DMS79 (cell line): Measurements from ENCODE around the gene KCNQ5.

ENCODE experiments used
- DNase-seq: peaks from one replicate; lab custom pipeline; 2025; lab: John Stamatoyannopoulos, UW

Gene KCNQ5

DNA sequence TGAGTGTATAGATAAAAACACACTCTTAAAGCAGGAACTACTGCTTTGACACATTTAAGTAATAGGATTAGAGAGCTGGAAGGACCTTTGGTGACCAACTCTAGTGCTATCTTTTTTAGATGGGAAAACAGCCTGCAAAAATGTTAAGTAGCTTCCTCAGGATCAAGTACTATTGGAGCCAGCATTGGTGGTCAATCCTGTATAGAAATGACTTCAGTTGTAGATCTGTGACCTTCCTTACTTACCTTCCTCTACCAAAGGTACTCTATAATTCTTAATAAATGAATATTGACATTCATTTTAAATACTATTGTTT, 18.7 kb downstream of the KCNQ5 start:
- no peak for DNase-seq

DNA sequence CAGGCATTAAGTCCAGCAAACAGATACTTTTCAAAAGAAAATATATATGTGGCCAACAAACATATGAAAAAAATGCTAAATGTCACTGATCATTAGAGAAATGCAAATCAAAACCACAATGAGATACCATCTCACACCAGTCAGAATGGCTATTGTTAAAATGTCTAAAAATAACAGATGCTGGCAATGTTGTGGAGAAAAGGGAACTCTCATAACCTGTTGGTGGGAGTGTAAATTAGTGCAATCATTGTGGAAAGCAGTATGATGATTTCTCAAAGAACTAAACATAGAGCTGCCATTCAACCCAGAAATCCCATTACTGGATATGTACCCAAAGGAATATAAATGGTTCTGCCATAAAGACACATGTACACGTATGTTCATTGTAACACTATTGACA, 20.6 kb downstream of the KCNQ5 start:
- DNase-seq = no peak

DNA sequence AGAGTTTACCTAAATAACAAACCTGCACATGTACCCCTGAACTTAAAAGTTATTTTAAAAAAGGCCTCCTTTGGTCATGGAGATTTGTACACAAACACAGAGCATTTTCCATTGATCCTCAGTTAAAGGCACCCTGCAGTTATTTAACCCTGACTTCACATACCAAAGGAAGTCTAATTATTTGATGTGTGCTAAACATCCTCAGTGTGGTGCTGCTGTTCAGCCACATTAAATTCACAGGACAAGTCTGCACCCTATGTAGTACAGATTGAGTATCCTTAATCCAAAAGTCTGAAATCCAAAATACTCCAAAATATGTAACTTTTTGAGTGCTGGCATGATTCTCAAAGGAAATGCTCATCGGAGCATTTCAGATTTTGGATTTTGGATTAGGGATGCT, 21.4 kb downstream of the KCNQ5 start:
- no peak for DNase-seq

DNA sequence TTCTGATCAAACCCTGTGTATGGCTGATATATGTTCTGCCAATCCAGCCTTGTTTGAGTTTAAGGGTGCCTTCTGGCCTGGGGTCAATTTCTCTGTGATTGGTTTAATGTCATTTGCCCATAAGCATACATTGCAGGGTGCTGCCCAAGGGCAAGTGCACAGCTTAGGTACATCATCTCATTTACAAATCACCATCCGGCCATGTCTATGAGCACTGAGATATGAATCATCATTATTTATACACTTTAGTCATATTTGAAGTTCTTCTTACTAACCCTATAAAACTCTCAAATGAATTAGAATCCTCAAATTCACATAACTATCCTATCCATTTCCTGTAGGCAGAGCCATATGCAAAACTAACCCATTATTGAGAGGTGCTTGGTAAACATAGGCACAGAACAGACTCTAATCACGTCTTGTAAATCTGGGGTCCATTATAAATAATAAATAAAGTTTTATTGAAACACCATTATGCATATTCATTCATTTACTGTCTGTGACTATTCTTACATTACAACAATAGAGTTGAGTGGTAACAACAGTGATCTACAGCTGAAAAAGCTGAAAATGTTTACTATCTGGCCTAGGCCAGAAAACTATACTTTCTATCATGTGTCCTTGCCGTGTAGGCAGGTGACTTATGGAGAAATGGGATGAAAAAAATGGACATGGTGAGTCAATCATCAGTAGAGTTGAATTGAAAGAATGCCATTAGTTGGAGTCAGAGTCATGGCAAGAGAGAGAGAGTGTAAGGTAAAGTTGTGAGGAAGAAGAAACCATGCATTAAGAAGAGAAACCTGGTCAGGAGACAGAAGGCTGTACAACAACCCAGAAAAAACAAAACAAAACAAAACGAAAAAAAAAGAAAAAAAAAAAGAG, 25.0 kb downstream of the KCNQ5 start:
- DNase-seq = no peak

DNA sequence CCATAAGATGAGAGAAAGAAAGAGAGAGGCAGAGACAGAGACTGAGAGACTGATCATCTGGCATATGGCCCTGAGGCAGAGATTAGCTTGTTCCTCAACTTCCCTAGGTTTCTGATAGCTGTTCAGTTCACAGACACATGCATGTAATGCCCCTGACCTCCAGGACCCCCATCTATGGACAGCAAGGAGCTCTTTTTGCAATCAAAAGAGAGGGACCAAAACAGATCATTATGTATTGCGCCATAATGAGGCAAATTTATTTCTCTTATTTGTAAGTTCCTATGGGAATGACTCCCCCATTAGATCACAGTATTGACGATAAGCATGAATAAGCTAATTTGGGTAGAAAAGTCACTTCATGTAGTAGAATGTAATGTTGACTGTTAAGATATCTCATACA, 25.6 kb downstream of the KCNQ5 start:
- DNase-seq = no peak

DNA sequence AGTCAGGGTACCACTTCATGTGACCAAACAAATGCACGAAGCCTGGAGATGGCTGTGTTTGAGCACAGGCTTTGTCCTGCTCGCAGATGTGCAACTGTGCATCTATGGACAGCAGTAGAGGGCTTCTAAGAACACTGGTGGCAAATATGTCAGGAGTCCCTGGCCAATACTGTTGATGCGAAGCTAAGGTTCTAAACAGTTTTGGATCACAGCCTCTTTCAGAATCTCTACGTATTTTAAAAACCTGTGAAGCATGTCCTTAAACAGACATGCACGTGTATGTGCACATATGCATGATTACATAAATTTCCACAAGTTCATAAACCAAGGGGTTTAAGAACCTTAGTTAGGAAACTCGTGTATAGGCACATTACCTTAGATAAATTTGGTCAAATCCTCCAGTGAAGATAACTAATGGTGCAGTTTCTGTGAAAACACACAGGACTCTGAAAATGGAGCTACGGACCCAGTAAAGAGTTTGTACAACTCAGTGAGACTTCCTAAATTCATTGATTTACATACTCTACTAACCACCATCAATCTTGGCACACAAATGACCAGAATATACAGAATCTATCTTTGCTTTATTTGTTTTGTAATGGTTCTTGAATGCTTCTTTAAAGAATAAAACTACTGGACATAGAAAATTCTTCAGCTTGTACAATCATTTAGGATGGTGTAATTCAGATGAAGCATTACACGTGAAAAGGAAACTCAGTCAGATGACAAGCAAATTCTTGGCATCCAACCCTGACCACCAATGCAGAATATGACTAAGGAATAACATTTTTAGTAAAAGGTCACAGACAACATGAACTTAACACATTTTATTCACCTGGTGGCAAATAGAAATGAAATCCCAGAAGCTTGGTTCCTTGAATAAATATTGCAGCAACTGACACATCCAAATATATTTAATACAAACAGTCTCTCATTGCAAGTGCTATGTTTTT, 27.4 kb downstream of the KCNQ5 start:
- DNase-seq = no peak

DNA sequence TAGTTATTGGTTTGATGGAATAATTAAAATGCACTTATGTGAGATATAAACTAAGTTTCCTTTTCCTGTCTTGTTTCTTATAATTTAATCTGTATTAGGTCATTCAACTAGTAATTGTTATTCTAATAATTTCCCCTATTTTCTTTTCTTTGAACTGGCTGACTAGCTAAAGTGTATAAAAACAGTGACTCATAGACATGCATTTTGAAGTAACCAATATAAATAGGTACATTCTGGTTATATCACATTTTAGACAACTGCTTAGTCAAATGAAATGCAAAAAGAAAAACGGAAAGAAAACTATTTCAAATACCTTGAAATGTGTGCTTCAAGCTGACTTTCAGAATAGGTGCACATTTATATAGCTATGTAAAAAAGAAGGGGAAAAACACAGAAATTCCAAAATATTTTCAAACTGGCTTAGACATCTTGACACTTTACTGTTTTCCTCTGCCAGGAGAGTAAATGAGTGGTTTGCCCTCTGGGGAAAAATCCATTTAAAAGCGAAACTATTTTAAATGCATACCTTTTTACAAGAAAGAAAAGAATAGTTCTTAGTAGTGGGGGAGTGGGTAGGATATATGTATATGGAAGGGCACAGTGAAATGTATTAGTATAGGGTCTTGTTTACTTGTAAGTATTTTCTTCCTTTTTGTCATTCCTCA, 28.3 kb downstream of the KCNQ5 start:
- no peak for DNase-seq

DNA sequence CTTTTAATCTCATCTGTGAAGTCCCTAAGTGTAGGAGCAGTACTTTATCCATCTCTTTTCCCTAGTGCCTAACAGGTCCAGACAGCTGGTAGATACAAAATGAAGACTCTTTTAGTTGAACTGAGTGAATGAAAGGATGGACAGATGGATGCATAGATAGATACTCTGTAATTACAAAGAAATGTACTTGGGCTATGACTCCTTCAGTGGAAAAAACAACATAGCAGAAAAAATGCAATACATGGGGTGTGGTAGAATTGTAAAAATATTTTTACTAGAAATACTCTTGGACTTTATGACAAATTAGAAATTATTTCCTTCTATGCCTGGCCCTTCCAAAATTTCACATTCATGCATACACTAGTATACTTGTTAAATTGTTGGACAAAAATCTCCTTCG, 29.3 kb downstream of the KCNQ5 start:
- DNase-seq = no peak

DNA sequence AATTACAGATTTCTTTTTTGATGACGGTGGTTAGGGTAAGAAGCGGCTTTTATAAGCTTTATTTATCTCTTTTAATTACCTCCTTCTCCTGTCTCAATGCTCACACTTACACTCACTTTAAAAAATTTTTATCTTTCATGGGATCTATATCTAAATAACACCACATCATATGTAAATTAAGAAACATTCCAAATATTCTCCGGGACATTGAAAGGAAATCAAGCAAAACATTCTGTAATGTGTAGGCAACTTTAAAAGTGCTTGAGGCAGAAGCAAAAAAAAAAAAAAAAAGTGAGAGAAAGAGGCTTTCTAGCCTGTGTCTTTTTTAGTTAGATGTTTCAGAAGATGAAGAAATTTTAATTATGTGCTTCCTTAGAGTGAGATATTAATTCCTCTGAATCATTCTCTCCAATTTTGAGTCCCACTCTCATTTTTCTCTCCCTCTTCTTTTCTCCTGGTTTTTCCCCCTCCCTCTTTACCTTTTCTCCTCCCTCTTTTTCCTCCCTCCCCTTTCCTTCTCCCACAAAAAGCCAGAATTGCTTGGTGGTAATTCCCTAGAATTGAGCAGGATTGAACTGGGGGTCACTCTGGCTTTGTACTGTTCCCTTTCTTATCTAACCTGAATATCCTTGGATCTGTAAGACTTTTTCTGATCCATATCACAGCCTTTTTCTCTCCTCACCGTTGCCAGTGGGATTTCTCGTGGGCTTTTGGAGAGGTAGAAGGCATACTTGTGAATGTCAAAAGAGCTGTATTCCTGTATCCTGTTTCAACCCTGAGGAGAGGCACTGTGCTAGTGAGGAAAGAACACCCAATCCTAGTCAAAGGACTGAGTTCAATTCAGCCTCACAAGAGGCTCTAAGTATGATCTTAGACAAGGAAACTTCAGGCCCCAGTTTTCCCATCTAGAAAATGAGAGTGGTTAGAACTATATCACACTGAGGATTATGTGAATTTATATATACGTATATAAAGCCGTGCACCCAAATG, 30.4 kb downstream of the KCNQ5 start:
- no peak for DNase-seq

DNA sequence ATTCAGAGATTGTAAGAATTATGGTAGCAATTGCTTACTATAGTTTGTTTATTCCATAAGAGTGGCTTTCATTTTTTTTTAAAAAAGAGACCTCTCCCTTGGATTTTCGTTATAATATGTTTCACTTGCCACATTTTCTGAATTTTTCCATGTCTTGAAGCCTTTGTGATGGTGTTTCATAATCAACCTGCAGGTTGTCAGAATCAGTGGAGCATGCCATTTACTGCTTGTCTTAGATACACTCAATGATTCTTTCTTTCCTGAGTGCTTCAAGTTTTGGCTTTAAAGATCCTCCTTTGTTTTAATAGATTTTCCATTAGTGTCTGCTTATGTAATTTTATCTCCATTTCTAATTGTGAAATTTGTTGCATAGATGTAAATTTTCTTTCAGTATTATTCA, 31.2 kb downstream of the KCNQ5 start:
- no peak for DNase-seq

DNA sequence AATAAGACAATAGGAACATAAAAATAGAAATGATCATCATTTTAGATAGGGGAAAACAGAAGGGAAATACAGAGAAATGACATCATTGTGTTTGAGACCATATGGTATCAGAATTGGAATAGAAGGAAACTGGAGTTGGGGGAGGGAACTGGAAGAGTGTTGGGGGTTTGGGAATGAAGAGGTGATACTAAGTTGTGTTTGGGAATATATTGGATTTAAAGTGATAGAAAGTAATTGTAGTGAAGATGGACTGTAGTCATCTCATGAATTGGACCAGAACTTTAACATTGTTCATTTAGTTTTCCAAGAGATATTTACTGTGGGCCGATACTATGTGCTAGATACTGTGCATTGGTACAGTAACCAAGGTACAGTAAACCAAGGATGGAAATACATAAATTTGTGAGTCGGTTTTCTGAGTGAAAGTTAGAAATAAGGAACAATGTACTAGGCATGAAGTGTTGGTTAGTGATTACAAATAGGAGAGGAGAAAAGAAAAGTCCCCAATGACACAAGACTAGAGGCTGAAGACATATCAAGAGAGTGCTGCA, 32.3 kb downstream of the KCNQ5 start:
- DNase-seq = no peak

DNA sequence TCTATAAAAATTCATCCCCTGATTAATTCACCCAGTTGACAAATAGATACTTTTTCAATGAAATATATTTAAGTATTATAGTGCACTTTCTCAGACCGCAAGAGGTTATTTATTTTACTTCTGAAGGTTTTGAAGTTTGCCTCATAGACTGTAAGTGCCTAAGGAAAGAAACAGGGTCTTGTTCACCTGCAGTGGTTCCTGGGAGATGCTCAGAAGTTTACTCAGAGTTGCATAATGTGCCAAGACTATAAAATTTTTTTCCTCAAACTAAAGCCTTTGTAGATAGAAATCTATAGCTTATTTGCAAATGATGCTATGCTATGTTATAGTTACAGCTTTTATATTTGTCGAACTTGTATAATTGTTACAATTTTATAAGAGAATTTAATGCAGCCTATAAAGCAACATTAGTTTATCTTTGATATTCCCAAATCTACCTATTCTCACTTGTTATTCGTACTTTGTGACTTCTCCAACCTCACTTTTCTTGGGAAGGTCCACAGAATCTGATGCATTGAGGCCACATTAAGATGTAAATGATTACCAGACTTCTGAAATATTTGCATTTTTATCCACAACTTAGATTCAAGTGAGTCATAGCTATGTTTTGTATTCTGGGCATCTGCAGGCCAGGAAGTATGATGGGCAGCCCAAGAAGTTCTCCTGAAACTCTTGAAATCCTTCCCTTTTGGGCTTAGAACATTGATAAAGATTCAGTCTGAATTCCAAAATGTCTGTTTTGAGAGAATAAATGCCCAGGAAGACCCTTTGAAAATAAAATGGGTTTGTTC, 35.7 kb downstream of the KCNQ5 start:
- DNase-seq = no peak

DNA sequence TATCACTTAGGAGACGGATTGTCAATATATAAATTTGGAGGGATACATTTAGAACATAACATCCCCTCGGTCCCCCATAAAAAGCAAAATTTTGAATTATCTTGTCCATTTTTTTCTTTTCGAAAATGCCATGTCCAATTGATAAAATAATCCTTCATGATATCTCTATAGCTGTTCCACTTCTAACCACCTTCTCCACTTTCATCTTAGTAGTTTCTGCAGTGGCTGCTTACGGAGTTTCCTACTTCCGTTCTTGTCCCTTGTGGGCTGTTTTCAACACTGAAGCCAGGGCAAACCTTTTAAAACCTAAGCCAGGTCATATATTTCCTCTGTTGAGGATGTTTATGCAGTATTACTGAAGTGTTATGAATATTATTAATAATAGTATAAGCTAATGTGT, 37.9 kb downstream of the KCNQ5 start:
- DNase-seq = no peak

DNA sequence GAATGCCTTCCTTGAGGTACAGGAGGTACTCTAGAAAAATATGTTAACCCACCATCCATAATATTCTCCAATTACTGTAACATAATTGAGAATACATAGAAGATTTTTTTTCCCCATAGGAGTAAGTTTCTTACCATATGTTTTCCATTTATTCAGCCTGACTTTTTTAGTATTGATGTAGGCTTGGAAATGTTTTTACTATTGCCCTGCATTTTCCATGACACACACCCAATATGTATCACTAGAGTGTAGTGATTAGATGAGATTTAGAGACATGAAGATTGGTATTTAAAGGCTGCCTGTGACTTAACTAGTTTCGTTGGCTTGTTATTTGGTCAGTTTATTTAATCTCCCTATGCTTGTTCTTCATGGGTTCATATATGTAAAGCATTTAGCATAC, 39.5 kb downstream of the KCNQ5 start:
- no peak for DNase-seq

DNA sequence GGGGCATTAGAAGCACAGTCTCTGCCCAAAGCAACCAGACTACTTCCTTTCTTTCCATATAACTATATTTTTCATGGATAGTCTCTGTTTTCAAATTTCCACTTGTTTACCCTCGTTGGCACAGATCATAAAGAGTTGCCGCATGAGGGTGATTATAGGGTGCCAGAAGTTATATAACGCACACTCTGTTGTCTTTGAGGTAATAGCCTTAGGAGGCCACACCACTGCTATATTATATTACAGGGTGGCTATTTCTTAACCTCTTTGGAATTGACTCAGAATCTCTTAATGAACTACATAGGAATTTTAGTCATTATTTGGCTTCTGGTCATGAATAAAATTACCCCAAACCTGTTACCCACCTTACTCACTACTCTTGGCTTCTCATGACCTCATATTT, 43.7 kb downstream of the KCNQ5 start:
- DNase-seq = no peak

DNA sequence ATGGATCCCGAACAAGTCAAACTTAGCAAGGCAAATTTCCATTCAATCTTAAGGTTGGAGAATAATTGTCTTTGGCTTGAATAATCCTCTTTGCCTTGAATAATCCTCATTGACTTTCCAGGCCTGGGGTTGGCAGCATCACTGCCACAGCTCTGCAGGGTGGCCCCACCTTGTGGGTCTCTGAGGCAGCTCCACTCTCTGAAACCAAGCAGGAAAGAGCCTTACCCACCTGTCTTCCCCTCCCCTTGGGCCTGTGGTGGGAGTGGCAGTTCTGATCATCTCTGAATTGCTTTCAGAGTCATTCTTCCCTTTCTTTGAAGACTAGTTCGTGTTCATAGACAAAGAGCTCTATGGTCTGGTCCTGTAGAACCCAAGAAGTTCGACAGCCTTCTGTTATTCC, 47.5 kb downstream of the KCNQ5 start:
- DNase-seq = no peak

DNA sequence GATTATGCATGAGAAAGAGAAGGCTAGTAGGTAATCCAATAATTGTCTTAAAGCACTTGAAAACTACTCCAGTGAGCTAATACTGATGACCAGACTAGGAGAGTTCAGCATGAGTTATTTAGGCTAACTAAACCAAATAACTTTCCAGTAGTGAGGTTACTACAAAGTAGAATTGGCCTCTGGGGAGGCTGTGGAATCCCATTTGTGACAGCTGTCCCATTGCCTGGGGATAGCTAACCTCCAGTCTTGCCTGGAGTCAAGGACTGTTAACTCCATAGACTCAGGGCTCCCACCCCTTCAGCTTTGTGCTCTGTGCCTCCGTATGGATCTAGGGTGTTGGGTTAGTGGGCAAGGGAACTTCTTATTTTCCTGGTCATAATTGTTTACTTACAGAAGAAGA, 51.0 kb downstream of the KCNQ5 start:
- no peak for DNase-seq

DNA sequence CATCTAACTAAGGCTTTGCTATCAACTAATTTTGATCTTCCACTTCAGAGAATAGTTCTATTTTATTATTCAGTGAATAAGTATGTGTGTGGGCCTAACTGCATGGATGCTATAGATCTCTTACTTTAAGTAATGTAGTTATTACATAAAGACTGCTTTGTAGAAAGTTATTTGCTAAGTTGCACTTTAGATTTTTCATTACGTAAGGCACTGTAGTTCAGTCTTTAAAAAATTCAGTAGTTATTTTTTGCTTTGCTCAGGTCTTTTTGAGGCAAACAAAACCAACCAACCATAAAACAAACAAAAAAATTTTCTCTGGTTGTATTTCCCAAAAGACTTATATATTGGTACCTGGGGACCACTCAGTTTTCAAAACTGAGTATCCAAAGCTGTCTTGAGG, 53.0 kb downstream of the KCNQ5 start:
- DNase-seq = no peak

DNA sequence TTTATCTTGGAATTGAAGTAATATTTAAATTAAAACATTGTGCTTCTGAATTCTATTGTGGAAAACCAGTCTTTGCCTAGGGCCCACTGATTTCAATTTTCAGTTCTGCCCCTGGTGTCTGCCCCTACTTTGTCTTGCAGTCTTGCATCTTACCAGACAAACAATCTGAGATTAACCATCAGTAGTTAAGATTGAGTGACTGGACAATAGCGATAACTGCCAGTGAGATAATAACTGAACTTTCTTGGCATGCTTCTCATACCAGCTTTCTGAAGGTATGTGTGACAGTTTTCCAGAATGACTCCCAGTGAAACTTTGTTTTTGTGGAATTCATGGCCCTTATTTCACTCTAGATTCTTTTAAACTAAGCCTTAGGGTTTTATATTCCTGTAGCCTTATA, 53.5 kb downstream of the KCNQ5 start:
- DNase-seq = no peak

DNA sequence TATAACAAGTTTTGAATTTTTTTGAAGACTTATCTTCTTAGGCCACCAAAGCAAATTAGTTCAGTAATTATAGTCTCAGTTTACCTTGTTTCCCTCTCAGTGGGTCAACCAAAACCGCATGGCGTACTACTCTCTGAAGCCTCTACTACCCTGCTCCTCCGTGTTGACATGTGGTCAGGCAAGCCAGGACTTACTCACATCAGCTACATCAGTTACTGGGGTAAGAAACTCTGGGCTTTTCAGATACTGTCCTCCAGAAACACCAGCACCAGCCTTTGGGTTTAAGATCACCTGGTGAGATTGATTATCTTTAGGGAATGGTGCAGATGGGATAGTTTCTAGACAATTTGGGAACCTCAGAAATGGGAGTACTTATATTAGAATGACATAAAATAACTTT, 55.1 kb downstream of the KCNQ5 start:
- no peak for DNase-seq
